NCI-H345 treated with DMSO at 0.1 percent for 48 hours (cell line): ENCODE measurements around the gene WDR81.
"Not testable (repeated sequence)": the region's sequence is repeated elsewhere in the genome, so short reads cannot be mapped to it uniquely, and the experiment has no call there.

Source experiments
- DNase-seq: peaks from one replicate; lab custom pipeline; 2025; ENCODE audit not compliant: unreplicated experiment; lab: John Stamatoyannopoulos, UW

The WDR81 gene

GRCh38 chr17:1713160-1713877 is 11.2 kb upstream of the WDR81 start:
- no peak for DNase-seq

DNA sequence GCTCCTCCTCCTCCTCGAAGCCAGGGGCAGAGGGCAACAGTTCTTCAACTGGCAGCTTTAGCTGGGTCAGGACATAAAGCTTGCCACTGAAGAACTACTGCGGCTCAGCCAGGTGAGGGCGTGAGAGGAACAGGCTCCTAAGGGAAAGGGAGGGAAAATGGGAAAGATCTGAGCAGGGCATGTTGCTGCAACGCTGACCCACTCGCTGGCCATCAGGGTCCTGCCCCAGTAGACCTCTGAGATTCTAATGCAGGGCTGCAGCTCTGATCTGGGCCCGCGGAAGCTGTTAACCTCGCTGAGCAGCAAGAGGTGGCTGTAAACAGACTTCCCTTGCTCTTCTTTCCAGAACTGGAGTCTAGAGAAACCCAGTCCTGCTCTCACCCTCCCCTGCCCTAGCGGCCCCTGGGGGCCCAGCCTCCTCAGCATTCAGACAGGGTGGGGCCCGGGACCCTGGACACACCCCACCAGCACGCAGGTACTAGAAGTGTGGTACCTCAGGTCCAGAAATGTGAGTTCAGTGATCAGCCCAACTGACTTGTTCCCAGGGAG is 10.6 kb upstream of the WDR81 start:
- no peak for DNase-seq

- no peak for DNase-seq
Measured at GRCh38 chr17:1714427-1714979, 10.0 kb upstream of the WDR81 start.

GRCh38 chr17:1714980-1715802 is 9.3 kb upstream of the WDR81 start:
- no peak for DNase-seq

GRCh38 chr17:1715803-1716075 is 8.8 kb upstream of the WDR81 start:
- no peak for DNase-seq

DNA sequence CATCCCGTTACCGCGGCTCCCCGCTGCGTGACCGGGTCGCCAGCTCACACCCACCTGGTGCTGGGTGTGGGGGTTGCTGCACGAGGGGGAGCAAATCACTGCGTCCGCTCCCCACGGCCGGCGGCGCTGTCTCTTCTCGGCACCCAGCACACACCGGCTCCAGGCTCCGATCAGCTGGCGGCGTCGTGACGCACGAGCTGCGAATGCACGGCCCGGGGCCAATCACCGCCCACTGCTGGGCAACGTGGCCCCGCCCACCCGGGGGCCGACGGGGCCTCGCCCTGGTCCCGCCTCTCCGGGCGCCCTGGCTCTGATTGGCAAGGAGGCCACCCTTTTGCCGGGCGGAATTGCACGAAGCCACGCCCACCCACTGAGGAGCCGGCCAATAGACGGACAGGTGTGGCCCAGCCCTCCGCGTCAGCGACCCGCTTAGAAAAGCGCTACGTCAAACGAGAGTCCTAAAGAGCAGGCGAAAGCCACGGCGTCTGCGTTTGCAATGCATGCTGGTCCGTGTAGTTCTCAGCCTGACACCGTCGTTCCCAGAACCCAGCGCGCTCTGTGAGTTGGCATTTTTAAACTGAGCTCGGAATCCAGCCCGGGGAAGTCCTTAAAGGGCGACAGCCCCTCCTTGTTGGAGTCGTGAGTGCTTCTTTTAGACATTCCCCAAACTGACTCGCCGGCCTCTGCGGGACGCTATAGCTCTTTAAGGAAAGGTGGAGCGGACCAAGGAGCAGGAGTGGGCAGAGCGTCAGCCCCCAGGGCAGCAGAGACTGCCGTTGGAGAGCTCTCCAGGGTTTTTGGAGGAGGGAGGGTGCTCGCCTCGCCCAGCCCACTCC is 8.2 kb upstream of the WDR81 start:
- DNase-seq = peak; percentile 94

GRCh38 chr17:1716912-1717695 is 7.4 kb upstream of the WDR81 start:
- DNase-seq = peak; percentile 93

DNA sequence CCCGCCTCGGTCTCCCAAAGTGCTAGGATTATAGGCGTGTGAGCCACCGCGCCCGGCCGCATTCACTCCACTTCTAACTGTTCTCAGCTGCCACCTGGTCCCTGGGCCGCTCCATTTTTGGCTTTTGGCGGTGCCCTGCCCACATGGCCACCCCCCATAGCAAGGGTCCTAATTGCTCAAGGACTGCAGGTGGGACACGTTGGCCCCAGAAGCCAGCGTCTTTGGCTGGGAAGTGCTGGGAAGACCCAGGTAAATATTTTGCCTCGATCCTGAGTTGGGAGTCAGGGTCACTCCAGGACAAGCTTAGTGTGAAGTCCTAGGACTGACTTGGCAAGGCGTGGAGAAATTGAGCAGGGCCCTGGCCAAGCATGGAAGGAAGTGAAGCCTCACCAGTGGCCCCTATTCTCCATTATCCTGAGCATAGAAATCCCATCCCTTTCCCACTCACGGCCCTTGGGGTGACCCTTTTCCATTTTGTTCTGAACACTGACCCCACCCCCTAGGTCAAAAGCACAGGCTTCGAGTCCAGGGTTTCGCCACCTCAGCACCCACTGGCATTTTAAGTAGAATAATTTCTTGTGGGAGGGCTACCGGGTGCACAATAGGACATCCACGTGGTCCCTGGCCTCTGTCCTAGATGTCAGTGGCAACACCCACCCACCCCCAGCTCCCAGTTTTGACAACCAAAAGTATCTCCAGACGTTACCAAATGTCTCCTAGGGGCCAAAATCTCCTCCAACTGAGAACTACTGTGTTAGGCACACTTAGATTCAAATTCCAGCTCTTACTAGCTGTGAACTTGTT is 5.9 kb upstream of the WDR81 start:
- DNase-seq = no peak

- peak; percentile 7 for DNase-seq
Measured at GRCh38 chr17:1720856-1721386, 3.6 kb upstream of the WDR81 start.

DNA sequence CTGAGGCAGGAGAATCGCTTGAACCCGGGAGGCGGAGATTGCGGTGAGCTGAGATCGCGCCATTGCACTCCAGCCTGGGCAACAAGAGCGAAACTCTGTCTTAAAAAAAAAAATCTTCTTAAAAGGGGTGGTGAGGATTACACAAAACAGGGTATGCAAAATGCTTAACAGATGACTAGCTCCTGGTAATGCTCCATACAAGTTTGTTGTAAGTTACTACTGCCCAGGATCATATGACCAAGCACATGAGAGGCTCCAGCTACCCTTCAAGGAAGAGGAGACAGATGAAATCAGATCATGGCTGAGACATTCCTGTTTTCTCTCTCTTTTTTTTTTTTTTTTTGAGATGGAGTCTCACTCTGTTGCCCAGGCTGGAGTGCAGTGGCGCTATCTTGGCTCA is 2.5 kb upstream of the WDR81 start:
- DNase-seq = not testable (repeated sequence)

- DNase-seq = no peak
Measured at GRCh38 chr17:1724869-1725641, 551 bp downstream of the WDR81 start.

DNA sequence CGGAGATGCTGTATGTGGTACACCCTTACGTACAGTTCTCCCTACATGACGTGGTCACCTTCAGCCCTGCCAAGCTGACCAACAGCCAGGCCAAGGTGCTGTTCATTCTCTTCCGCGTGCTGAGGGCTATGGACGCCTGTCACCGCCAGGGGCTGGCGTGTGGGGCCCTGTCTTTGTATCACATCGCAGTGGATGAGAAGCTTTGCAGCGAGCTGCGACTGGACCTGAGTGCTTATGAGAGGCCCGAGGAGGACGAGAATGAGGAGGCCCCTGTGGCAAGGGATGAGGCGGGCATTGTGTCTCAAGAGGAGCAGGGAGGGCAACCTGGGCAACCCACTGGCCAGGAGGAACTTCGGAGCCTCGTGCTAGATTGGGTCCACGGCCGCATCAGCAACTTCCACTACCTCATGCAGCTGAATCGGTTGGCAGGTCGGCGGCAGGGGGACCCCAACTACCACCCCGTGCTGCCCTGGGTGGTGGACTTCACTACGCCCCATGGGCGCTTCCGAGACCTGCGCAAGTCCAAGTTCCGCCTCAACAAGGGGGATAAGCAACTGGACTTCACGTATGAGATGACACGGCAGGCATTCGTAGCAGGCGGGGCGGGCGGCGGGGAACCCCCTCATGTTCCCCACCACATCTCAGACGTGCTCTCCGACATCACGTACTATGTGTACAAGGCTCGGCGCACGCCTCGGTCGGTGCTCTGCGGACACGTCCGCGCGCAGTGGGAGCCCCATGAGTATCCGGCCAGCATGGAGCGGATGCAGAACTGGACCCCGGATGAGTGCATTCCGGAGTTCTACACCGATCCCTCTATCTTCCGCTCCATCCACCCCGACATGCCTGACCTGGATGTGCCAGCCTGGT is 1.4 kb downstream of the WDR81 start:
- no peak for DNase-seq

DNA sequence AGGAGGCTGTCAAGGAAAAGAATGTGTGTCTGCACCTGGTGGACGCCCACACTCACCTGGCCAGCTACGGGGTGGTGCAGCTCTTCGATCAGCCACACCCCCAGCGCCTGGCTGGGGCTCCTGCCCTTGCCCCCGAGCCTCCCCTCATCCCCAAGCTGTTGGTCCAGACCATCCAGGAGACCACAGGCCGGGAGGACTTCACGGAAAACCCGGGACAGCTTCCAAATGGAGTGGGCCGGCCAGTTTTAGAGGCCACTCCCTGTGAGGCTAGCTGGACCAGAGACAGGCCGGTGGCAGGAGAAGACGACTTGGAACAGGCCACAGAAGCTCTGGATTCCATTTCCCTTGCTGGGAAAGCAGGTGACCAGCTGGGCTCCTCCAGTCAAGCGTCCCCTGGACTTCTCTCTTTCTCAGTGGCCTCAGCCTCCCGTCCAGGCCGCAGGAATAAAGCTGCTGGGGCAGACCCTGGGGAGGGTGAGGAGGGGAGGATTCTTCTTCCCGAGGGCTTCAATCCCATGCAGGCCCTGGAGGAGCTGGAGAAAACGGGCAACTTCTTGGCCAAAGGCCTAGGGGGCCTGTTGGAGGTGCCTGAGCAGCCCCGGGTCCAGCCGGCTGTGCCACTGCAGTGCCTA is 2.2 kb downstream of the WDR81 start:
- no peak for DNase-seq

GRCh38 chr17:1727258-1727789 is 2.8 kb downstream of the WDR81 start:
- DNase-seq = no peak

GRCh38 chr17:1727876-1728630 is 3.5 kb downstream of the WDR81 start:
- no peak for DNase-seq

- no peak for DNase-seq
Measured at GRCh38 chr17:1729966-1730325, 5.4 kb downstream of the WDR81 start.
